Effector CD8-positive, alpha-beta T cell (primary cell): ENCODE results near the gene KCTD17.

Source experiments
- DNase-seq: peaks from one replicate; lab custom pipeline; 2025; lab: John Stamatoyannopoulos, UW

KCTD17 gene

GRCh38 chr22:37080438-37080837, 28.9 kb downstream of the KCTD17 start:
- no peak for DNase-seq

DNA sequence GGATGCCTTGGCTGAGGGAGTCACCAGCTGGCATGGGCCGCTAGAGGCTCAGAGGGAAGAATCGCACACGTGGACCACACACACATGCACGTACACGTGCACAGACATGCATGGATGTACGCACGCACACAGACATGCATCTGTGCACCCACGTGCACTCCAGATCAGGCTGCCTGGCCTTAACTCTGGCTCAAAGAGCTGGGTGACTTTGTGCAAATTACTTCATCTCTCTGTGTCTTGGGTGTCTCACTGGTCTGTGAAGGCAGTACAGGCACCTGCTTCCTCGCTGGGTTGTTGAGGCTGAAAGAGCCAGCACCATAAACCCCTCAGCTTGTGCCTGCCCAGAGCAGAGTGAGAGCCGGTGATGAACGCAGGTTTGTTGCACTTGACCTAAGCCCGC, 29.3 kb downstream of the KCTD17 start:
- DNase-seq, result no peak

DNA sequence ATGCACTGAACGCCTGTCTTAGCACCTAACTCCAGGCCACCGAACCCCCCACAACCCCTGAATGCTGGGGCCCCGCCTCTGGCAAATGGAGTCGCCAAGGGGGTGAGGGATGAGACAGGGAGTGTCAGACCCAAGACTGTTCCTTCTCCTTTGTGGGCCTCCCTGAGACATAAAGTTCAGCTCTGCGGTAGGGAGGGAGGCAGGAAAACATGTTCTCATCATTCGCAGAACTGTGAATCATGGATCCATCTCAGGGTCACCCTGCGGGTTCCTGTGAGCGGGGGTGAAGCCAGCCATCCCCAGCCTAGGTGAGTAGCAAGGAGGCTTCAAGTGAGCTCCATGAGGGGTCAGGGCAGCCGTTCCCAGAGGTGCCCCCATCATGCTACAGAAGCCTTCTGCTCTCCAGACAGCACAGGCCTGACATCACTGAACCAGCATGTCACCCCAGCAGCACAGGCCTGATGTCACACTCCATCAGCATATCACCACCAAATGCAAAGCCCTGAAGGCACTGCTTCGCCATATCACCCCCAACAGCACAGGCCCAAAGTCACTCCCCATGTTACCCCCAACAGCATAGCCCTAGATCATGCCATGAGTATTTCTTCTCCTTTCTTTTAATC, 30.8 kb downstream of the KCTD17 start:
- DNase-seq, result no peak

GRCh38 chr22:37083914-37084313, 32.4 kb downstream of the KCTD17 start:
- DNase-seq, result no peak

GRCh38 chr22:37084385-37084784, 32.8 kb downstream of the KCTD17 start:
- no peak for DNase-seq

DNA sequence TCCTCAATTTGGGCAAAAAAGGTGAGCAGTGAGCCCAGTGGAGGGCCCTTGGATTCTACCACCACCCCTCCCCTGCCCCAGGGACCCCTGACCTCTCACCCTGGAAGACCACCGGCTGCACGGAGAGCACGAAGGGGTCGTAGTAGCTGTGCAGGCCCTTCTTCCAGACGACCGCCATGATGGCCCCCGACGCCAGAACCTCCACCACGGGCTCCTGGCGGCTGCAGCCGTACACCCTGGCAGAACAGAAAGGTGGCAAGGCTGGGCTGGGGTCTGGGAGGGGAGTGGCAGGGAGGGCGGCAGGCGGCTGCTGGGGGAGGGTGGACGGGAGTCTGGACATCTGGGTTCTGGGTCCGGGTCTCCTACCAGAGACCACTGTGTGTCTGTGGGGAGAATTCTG, 34.6 kb downstream of the KCTD17 start:
- DNase-seq, result no peak

- no peak for DNase-seq
Measured at GRCh38 chr22:37088108-37088605, 36.6 kb downstream of the KCTD17 start.

- no peak for DNase-seq
Measured at GRCh38 chr22:37088750-37089408, 37.3 kb downstream of the KCTD17 start.

DNA sequence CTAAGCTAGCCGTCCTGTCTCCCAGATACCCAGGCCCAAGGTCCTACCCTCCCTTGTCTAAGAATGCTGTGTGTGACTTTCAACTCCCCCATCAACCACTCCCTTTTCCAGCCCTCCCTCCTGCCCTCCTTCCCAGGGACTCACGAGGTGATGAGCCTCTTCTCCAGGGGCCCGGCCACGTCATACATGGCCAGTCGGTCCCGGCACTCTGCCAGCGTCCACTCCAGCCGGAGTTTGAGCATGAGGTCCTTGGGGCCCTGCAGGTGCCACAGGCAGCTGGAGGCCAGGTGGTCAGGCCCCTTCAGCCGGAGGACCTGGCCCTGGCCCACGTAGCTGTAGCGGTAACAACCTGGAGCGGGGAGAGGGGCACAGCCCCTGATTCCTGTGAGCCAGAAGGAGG, 37.9 kb downstream of the KCTD17 start:
- no peak for DNase-seq

GRCh38 chr22:37090920-37091695, 39.6 kb downstream of the KCTD17 start:
- DNase-seq, result no peak

DNA sequence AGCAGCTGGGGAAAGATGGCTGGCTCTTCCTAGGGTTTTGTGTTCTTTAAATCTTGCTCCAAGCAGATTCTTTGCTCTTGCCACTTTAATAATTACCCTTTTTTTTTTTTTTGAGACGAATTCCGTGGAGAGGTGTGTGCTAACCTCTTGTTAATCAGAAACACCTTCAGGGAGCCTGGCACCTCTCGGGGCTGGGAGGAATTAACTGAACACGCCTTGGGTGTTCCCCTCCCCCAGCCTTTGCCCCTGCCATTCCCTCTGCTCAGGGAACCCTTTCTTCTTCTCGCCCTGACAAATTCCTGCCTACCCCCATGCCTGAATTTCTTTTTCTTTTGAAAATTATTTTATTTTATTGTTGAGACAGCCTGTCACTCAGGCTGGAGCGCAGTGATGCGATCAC, 40.5 kb downstream of the KCTD17 start:
- DNase-seq, result no peak

DNA sequence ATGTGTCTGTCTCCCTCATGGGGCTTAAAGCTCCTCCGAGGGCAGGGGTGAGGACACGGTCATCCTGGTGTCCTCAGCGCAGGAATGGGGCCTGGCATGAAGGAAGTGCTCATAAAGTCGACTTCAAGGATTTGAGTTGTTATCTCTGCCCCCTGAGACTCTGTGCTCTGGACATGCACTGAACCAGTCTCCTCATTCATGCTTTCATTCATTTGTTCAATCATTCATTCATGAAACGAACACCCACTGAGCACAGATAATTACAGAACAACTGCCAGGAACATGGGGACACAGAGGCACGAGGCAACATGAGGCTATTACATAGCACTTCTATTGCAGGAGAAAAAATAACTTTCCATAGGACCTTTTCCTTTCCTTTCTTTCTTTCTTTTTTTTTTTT, 41.5 kb downstream of the KCTD17 start:
- DNase-seq, result no peak

GRCh38 chr22:37094239-37094638, 42.7 kb downstream of the KCTD17 start:
- no peak for DNase-seq

DNA sequence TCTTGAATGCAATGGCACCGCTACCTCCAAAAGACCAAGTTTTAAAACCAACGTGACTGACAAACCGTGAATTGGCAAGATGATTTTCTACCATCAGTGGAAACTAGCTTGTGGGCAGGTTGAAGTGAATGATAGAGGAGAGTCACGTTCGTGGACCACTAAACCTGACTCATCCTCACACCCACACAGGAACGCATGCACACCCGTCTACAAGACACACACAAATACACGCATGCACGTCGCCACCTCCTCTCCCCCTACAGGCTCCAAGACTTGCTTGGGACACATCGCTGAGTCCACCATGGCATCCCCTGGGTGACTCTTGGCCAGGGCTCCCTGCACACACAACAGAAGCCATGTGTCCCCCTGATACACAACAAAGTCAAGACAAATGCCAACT, 43.6 kb downstream of the KCTD17 start:
- DNase-seq, result no peak

- DNase-seq, result no peak
Measured at GRCh38 chr22:37097346-37097745, 45.8 kb downstream of the KCTD17 start.

DNA sequence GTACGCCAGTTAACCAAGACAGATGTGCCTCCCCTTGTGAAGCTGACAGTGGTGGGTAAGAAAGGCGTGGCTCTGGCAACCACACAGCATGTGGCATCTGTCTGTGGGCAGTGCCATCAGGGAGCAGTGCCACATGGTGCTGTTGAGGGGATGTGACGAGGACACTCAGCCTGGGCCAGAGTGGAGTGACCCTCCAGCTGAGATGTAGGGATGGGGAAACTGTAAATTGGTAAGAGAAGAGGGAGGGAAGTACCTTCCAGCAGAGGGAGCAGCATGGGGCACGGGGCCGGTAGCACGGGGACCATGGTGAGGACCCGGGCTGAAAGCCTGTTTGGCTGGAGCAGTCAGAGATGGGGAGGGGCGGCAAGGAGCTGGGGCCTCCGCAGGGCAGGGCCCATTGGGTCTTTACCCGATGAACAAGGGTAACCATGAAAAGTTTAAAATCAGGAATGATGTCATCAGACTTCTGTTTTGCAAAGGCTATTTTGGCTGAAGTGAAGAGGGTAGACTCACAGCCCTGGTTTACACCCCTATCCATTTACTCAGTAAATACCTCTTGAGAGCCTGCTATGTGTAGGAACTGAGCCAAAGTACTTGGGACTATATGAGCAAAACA, 47.5 kb downstream of the KCTD17 start:
- DNase-seq, result no peak

- DNase-seq, result no peak
Measured at GRCh38 chr22:37100589-37101127, 49.1 kb downstream of the KCTD17 start.

- DNase-seq, result no peak
Measured at GRCh38 chr22:37101311-37102066, 49.9 kb downstream of the KCTD17 start.

DNA sequence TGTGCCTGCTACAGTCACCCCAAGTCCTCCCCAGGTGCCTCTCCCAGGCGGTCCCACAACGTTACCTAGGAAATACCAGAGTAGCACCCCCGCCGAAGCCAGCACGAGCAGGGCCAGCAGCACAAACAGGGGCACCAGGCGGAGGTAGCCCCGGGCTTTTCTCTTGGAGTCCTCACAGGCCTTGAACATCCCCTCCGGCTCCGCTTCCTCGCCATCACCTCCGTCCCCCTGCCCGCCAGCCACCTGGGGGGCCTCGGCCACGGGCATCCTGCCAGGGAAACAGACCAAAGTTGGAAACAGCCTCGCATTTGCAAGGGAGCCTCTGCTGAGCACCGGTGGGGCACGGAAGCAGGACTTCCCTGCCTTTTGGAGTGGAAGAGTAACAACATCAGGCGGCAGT, 51.6 kb downstream of the KCTD17 start:
- DNase-seq, result no peak

DNA sequence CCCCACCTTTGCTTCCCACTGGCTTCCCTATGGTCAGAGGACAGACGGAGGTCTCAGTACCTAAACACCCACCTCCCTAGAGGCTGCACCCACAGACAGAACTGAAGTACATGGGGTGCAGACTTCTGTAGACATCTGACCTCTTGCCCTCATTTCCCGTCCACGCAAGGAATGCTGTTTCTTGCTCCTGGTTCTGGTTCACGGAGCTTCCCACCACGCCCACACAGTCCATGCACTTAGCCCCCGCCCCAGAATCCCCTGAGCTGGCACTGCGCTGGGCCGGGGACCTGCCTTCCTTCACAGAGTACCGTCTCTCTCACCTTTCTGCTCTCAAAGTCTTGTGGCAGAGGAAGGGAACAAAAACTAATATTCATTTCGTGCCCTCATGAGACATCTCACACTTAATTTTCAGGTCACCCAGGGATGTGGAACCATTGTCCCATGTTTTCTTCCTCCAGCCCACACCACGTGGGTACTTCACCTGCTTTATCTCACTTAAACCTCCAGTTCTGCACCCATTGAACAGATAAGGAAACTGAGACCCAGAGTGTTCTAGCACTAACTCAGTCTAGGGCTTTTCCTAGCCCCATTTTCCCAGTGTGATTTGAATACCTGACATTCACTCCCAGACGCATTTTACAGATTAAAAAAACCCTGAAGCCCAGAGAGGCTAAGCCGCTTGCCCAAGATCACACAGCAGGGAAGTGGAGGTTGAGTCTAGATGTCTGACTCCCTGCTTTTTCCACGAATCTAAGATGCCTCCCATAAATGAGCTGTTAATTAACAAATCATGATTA, 52.3 kb downstream of the KCTD17 start:
- no peak for DNase-seq

DNA sequence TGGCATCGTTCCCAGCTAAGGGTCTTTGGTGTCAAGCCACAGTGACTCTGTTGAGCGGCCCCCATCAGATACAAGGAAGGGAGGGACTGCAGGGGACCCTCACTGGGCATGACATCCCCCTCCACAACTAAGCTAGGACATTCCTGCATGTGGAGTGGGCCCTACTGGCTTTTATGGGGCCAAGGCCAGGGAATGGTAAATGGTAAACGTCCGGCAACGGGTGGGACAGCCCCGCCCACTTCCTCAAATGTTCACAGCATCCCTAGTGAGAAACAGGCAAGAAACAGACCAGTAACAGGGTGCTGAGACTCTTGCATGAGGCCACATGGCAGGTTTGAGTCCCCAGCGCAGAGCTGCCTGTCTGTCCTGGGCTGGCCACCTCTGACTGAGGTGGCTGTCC, 53.6 kb downstream of the KCTD17 start:
- DNase-seq, result no peak
